Activated gamma-delta T cell (primary cell): ENCODE results near the gene PSMC3.

Experiments used
- DNase-seq: peaks from one replicate; lab custom pipeline; 2025; lab: John Stamatoyannopoulos, UW

The PSMC3 gene

DNA sequence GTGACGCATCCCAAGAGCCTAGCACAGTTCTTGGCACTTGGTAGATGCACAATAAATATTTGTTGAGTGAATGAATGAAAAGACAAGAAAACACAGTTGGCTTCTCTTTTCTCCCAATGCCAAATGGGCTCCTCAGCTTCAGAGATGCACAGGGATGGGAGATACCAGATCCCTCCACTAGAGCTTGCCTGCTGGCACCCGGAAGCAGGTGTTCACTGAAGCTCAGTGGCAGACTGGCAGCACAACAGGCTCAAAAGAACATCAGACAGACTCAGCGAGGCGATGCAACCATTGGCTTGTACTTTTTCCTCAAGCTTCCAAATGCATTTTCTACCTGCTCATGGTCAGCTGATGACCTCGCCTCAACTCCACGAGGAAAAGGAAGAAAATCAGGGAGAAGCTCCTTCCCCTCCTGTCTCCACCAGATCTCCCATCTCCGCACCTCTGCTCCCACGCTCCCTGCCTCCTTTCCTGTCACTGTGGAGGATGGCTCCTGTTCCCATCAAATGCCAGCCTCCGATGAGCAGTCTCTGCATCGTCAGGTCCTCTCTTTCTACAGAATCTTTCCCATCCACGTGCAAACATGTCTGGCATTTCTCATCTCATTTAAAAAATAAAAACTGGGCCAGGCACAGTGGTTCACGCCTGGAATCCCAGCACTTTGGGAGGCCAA lies 16.9 kb upstream of the PSMC3 start:
- no peak for DNase-seq

DNA sequence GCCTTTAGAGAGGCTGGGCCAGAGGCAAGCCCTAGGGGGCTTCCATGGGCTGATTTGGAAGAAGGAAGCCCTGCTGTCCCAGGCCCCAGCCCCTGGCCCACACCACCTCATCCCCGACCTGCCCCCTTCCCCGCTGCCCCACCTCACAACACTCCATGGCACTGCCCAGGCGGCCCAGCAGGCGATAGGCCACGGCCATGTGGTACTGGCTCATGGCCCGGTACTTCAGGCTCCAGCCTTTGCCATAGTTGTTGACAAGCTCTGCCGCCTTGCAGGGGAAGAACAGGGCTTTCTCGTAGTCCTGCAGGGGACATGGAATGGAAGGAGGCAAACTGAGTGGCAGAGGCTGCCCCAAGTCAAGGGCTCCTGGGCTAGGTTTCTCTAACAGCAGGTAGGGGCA lies 16.3 kb upstream of the PSMC3 start:
- no peak for DNase-seq

DNA sequence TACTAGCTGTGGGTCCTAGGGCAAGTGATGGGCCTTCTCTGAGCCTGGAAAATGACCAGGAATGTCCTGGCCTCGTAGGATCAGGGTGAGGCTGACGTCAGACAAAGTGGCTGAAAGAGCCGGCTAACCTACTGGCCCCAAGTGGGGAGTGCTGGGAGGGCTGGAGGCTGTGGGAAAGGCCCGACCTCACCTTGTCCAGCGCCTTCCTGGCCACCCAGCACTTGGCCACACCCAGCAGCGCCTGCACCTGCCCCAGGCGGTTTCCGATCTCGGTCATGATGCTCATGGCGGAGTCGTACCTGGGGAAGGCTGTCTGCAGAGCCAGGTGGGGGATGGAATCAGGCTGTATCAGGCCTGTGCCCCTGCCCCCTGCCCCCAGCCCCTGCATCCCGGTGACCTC lies 15.2 kb upstream of the PSMC3 start:
- DNase-seq, result no peak

DNA sequence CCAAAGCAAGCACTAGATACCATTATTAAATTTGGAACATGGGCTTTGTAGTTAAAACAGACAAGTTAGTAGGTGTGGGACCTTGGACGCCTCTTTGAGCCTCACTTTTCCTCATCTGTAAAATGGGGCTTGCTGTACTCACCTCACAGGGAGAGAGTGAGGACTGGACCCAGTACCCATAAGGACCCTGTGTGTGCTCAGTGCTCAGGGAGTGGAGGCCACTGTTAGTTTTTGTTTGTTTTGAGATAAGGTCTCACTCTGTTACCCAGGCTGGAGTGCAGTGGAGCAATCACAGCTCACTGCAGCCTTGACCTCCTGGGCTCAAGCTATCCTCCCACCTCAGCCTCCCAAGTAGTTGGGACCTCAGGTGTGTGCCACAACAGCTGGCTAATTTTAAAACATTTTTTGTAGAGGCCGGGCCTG lies 13.8 kb upstream of the PSMC3 start:
- DNase-seq, result no peak

DNA sequence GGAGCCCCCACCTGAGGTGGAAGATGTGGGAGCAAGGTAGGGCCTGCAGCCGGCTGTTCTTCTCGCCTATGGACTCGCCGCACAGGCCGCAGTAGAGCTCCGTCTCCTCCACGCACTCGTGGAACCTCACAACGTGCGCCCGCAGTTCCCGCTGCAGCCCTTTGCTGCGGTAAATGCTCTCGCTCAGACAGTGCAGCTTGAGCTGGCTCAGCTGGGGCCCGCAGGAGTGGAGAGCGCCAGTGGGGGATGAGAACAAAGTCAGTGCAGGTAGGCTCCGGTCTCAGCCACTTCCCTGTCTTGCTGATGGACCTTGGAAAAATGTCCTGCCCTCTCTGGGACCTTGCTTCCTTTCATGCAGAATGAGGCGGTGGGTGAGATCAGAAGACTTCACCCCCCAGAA lies 12.5 kb upstream of the PSMC3 start:
- DNase-seq, result no peak

DNA sequence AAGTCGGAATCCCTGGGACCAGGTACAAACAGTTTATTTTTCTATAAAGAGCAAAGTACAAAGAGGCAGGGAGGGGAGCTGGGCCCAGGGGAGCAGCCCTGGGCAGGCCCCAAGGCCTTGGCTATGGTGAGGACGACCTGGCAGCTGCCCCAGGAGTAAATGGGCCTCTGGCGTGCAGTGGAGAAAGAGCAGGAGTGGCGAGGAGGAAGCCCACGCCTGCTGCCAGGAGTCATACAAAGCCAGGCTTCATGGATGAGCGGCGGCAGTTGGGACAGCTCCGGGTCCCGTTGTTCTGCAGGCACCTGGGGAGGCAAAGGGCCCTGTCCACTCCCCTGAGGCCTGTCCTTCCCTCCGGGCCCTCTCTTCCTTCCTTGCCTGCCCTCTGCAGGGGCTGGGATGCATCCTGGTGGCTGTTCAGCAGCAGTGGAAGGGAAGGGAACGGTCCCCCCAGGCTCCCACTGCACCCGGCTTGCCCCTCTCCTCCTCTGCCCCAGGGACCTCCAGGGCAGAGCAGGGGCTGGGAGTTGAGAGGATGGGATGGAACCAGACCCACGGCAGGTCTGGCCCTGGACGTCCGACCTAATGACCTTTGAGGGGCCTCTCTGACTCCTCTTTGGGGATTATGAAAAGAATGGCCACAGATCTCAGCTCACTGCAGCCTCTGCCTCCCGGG lies 11.6 kb upstream of the PSMC3 start:
- DNase-seq, result no peak

DNA sequence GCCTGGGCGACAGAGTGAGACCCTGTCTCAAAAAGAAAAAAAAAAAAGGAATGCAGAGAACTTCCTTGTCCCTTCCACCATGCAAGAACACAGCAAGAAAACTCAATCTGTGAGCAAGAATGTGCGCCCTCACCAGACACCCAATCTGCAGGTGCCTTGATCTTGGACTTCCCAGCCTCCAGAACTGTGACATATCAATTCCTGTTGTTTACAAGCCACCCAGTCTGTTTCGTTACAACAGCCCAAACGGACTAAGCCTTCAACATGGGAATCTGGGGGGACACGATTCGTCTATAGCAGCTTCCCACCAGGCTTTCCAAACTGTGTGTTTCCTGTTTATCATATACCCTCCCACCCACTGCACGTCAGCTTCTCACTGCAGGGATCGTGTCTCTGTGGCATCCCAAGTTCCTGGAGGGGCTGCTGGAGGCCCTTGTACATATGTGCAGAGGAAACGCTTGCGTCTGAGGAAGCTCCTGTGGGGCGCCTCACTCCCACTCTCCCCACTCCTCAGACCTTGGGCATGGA lies 11.0 kb upstream of the PSMC3 start:
- DNase-seq, result no peak

DNA sequence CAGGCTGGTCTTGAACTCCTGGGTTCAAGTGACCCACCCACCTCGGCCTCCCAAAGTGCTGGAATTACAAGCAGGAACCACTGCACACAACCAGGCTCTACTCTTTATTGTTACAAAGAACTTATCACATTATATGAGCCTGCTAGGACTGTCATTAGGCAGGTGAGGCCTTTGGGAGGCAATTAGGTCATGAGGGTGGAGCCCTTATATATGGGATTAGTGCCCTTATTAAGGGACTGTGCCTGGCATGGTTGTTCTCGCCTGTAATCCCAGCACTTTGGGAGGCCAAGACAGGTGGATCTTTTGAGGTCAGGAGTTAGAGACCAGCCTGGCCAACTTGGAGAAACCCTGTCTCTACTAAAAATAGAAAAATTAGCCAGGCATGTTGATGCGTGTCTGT lies 10.5 kb upstream of the PSMC3 start:
- DNase-seq, result no peak

DNA sequence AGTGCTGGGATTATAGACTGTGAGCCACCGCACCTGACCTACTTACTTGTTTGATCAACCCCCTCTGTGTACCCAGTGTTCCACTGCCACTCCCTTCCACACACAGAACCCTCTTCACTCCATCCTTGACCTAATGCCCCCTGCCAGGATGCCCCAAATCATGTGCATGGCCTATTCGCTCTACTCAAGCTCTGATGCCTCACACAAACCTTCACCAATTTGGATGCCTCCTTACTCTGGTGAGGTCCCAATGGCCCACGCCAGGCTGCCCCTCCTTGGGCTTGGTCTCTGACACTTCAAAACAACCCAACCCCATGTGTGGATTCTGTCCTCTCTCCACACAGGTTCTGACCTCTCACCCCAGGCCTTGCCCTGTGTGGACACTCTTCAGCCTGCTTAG lies 9.4 kb upstream of the PSMC3 start:
- DNase-seq, result no peak

DNA sequence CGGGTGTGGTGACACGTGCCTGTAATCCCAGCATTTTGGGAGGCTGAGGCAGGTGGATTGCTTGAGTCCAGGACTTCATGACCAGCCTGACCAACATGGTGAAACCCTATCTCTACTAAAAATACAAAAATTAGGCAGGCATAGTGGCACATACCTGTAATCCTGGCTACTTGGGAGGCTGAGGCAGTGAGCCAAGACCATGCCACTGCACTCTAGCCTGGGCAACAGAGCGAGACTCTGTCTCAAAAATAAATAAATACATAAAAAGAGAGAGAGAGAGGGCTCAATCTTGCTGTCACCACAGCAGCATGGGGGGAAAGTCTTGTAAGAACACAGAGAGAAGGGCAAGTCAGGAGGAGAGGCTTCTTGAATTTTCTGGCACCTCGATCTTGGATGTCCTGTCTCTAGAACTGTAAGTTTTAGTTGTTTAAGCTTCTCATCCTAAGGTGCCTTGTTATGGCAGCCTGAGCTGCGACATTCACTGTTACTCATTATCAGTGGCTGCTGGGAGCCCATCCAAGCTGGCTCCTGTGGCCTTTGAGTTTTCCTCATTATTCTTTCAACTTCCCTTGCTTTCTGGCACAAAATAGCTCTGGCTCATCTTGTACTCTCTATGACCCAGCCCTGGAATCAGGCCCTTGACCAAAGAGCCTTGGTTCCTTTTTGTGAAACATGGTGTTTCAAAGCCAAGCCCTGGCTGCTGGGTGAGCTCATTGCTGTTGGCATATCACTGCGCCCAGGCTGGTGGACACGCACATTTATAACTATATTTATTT lies 8.0 kb upstream of the PSMC3 start:
- no peak for DNase-seq

DNA sequence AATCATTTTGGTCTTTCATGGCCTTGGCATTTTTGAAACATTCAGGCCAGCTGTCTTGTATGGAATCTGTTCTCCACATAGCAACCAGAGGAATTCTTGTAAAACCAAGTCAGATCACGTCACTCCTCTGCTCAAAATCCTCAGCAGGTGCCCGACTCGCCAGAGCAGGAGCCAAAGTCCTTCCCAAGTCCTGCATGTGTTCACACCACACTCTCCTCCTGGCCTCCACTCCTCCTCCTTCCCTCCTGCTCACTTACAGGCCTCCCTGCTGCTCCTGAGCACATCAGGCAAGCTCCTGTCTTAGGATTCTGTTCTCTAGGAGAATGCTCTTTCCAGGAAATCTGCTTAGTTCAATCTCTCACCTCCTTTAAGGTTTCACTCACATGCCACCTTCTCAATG lies 6.9 kb upstream of the PSMC3 start:
- DNase-seq, result no peak

DNA sequence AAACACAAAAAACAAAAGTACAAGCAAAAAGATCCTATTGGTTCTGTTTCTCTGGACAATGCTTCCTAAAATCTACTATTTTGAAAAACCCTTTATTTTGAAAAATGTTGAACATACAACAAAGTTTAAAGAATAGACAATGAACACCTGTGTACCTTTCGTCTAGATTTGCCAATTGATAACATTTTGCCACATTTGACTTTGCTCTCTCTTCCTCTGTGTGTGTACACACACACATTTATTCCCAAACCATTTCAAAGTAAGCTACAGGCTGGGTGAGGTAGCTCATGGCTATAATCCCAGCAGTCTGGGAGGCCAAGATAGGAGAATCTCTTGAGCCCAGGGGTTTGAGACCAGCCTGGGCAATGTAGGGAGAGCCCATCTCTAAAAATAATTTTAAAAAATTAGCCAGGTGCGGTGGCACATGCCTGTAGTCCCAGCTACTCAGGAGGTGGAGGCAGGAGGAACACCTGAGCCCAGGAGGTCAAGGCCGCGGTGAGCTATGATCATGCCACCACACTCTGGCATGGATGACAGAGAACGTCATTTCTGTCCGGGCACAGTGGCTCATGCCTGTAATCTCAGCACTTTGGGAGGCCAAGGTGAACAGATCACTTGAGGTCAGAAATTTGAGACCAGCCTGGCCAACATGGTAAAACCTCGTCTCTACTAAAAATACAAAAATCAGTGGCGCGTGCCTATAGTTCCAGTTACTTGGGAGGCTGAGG lies 5.3 kb upstream of the PSMC3 start:
- DNase-seq, result no peak

DNA sequence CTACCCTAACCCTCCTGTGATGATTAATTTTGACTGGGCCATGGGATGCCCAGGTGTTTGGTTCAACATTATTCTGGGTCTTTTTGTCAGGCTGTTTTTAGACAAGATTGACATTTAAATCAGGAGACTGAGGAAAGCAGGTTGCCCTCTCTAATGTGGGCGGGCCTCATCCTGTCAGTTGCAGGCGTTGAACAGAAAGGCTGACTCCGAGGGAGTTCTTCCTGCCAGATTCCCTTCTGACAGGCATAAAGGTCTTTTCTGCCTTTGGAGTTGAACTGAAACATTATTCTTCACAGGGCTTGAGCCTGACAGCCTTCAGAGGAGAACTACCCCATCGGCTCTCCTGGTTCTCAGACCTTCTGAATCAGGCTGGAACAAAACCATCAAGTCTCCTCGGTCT lies 4.3 kb upstream of the PSMC3 start:
- no peak for DNase-seq

DNA sequence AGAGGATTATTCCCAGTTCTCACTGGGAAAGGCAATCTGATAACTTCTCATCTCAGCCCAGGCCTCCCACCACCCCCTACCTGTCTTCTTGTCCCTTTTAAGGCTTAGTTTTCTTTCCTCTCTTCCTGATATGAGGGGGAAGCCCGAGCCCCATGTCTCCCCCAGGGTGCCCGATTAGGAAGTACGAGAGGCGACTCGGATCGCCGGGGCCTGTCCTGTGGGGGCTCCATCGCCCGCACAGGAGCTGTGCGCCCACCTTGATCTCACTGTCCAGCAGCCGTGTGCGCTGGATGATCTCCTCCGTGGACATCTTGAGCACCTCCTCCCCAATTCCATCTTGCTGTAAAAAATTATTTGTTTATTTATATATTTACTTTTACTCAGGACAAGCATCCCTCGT lies 628 bp downstream of the PSMC3 start:
- DNase-seq, result no peak

DNA sequence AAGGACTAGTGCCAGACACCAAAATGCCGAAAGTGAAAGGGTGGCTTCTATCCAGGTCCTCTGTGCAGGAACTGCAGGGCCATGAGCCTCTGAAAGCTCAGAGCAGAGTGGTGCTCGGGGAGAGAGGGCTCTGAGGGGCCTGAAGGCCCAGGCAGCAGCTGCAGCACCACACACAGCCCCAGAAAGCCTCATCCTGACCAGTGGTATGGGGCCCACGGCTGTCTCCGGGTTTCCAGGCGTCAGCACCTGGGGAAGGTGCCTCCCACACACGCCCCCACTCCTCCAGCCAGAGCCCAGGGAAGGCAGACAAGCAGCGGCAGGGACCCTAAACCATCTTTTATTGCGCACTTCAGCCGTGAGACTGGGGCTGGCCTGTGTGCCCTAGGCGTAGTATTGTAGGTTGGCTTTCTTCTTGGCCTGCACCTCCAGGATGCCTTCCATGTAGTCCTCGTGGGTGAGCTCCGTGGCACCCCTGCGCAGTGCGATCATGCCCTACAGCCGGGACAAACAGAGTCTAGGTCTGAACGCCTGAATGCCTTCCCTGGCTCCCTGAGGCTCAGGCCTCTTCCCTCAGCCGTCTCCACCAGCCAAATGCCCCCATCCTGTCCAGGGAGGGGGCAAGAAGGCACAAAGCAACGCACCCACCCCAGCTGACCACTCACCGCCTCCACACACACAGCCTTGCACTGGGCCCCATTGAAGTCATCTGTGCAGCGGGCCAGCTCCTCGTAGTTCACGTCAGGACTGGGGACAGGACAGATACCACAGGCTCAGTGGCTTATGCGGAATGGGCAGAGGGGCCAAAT lies 7.6 kb downstream of the PSMC3 start:
- no peak for DNase-seq

DNA sequence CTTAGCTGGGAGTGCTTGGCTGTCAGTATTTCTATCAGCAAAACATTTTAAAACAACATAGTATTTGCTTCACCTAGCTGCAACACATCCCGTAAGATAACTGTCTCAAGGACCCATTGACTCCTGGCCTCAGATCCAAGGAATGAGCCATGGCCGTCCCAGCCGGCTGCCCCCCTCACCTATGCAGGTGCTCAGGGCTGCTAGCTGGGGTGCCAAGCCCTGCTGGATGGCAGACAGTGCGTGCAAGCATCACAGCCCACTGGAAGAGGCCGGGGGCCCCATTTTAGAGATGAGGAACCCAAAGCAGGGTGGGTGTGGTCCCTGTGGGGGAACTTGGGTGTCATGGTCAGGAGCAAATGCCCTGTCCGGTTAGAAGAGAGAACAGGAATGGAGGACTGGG lies 8.5 kb downstream of the PSMC3 start:
- DNase-seq, result no peak

DNA sequence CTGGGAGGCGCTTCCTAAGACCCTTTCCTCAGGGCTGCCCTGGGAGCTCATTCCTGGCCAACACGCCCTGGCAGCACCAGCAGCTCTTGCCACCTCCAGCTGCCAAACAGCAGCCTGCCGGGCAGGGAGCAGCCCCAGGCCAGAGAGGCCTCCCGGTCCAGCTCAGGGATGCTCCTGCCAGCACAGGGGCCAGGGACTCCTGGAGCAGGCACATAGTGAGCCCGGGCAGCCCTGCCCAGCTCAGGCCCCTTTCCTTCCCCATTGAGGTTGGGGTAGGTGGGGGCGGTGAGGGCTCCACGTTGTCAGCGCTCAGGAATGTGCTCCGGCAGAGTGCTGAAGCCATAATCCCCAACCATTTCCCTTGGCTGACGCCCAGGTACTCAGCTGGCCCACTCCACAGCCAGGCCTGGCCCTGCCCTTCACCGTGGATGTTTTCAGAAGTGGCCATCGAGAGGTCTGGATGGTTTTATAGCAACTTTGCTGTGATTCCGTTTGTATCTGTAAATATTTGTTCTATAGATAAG lies 10.2 kb downstream of the PSMC3 start:
- DNase-seq, result no peak

DNA sequence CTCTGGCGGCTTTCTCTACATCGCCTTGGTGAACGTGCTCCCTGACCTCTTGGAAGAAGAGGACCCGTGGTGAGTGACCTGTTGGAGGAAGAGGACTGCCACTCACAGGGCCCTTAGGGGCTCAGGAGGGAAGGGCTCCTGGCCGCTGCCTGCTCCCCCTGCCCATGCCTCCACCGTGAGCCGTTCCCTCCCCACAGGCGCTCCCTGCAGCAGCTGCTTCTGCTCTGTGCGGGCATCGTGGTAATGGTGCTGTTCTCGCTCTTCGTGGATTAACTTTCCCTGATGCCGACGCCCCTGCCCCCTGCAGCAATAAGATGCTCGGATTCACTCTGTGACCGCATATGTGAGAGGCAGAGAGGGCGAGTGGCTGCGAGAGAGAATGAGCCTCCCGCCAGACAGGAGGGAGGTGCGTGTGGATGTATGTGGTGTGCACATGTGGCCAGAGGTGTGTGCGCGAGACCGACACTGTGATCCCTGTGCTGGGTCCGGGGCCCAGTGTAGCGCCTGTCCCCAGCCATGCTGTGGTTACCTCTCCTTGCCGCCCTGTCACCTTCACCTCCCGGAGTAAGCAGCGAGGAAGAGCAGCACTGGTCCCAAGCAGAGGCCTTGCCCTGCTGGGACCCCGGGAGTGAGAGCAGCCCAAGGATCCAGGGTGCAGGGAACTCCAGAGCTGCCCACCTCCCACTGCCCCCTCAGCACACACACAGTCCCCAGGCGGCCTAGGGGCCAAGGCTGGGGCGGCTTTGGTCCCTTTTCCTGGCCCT lies 11.0 kb downstream of the PSMC3 start:
- no peak for DNase-seq

DNA sequence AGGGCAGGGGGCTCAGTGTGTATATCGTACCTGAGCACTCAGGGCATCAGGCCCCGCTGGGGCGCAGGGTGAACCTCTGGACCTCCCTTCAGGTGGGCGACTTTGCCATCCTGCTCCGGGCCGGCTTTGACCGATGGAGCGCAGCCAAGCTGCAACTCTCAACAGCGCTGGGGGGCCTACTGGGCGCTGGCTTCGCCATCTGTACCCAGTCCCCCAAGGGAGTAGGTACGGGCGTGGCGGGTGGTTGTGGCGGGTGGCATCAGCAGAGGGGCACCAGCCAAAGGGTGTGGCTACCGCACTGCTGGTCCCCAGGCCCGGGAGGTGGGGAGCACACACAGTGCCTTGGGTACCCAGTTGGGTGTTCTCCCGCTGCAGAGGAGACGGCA lies 11.6 kb downstream of the PSMC3 start:
- no peak for DNase-seq

DNA sequence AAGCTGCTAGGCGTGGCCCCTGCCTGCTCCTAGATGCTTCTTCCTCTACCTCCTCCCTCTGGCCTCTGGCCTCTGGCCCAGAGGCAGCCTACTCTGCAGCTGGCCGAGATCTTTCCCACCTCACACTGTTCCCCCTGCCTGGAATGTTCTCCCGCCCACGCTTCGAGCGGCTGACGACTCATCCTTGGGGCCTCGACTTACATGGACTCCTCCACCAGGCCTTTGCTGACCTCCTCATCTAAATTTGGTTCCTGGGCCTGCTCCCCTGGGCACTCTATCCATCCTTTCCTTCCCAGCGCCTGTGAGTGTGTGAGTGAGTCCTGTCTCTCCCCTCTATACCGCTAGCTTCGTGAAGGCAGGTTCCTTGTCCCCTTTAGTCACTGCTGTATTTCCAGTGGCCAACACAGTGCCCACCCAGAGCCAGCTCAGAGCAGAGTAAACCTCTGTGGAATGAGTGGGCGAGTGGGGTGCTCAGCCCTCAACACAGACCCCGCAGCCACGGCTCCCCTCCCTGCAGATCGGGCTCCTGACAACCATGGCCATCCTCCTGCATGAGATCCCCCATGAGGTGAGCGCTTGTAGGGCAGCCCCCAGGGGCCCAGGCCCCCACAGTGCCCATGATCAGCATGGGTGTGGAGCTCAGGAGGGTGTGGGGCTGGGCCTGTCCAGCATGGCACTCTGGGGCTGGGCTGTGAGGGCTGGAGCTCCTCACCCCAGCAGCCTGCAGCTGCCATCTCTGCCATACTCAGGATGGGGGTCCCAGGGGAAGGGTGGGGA lies 12.1 kb downstream of the PSMC3 start:
- no peak for DNase-seq
